Measurements from ENCODE around the gene PLXNA3. TPM values are rescaled to one million over a fixed set of nuclear protein-coding genes. Genes with fewer than 3 reads are reported as not detected.

The PLXNA3 gene
- total RNA-seq, 1 experiment from 2014 or later, result 89.3 TPM

DNA sequence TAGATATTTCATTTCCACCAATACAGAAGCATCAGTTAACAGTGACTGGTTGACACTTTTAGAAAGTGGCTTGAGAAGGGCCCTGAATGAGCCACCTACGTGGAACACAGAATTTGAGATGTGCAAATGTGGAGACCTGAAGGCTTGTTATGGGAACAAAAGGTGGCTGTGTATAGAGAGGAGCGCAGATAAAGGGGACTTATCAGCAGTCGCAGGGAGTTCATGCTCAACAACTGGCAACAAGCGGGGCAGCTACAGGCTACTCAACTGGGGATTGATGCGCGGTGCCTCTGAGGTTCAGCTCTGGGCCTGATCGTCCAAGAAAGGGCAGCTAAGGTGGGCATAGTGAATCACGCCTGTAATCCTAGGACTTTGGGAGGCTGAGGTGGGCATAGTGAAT, 61.3 kb downstream of the PLXNA3 start:
- no peaks in the 10 kb centered on the region for H3K79me2 ChIP-seq (ENCODE audit: insufficient read depth, low read length)
- H3K9ac ChIP-seq (ENCODE audit: low read length), result no peak overlapping the region
- H3K9me3 ChIP-seq (ENCODE audit: control insufficient read depth in 1 of 2, insufficient read depth in 1 of 2, low read depth in 1 of 2, low read length in 2 of 2), result no peaks in the 10 kb centered on the region
- ATAC-seq (no peak), DNase-seq (ENCODE audit: low read depth, low spot score) (no peak)
- peaks cover 5 to 10% of the 10 kb centered on the region in 2 experiments for H3K4me1 ChIP-seq (ENCODE audit: control insufficient read depth in 1 of 2, insufficient read depth in 2 of 2, low read length in 2 of 2)
- H3K27me3 ChIP-seq (ENCODE audit: insufficient read depth, low read length), result no peaks in the 10 kb centered on the region
- H2AFZ ChIP-seq (ENCODE audit: low read depth, low read length, poor library complexity, severe bottlenecking), result no peak overlapping the region
- H3K4me2 ChIP-seq (ENCODE audit: low read length), result no peak overlapping the region
- H4K20me1 ChIP-seq (ENCODE audit: insufficient read depth), result no peaks in the 10 kb centered on the region
- TF ChIP-seq, protein P1, sequence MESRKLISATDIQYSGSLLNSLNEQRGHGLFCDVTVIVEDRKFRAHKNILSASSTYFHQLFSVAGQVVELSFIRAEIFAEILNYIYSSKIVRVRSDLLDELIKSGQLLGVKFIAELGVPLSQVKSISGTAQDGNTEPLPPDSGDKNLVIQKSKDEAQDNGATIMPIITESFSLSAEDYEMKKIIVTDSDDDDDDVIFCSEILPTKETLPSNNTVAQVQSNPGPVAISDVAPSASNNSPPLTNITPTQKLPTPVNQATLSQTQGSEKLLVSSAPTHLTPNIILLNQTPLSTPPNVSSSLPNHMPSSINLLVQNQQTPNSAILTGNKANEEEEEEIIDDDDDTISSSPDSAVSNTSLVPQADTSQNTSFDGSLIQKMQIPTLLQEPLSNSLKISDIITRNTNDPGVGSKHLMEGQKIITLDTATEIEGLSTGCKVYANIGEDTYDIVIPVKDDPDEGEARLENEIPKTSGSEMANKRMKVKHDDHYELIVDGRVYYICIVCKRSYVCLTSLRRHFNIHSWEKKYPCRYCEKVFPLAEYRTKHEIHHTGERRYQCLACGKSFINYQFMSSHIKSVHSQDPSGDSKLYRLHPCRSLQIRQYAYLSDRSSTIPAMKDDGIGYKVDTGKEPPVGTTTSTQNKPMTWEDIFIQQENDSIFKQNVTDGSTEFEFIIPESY (IDR thresholded peaks at IDR 0.05; ENCODE audit: extremely low read depth, insufficient replicate concordance, low read length), result no peak
- TF ChIP-seq EGR1 (IDR thresholded peaks at IDR 0.05; ENCODE audit: low read depth), result no peak
- no peak for TF ChIP-seq POLR2A (IDR thresholded peaks at IDR 0.05; ENCODE audit: borderline replicate concordance, extremely low read depth, insufficient read depth, insufficient read length)
- no peak for TF ChIP-seq POLR2AphosphoS5 (IDR thresholded peaks at IDR 0.05; ENCODE audit: low read depth, low read length)
- TF ChIP-seq EZH2phosphoT487 (IDR thresholded peaks at IDR 0.05; ENCODE audit: borderline replicate concordance), result no peak
- TF ChIP-seq CEBPB (IDR thresholded peaks at IDR 0.05; ENCODE audit: low read depth), result no peak
- no peak for TF ChIP-seq ZFX (IDR thresholded peaks at IDR 0.05)
- TF ChIP-seq TCF7L2 (IDR thresholded peaks at IDR 0.05; ENCODE audit: borderline replicate concordance, extremely low read depth, insufficient read depth, insufficient read length), result no peak
- no peak for TF ChIP-seq ELF1 (IDR thresholded peaks at IDR 0.05; ENCODE audit: borderline replicate concordance, low read depth)
- ChIA-PET CTCF (no interaction called here), POLR2A (no interaction called here), RAD21 (ENCODE audit: low non-redundant PET in 1 of 2, low total read pairs in 2 of 2, uncharacterized antibody in 2 of 2, unreplicated experiment in 2 of 2) (no interaction called here)
- H3K4me3 ChIP-seq (replicated peaks in 1 of 2; ENCODE audit: low read depth in 1 of 2, low read length in 2 of 2), result no peak overlapping the region
- BruUV-seq (replicated peaks), result no TSS peak
- H3K27ac ChIP-seq (ENCODE audit: low read depth, low read length), result no peak overlapping the region
- H3K36me3 ChIP-seq (ENCODE audit: control insufficient read depth in 1 of 2, insufficient read depth in 2 of 2, low read length in 2 of 2), result no peaks in the 10 kb centered on the region
- intact Hi-C loops (cut with micrococcal nuclease), result no loop called here
- no peaks in the 10 kb centered on the region for H3K9me2 ChIP-seq (ENCODE audit: insufficient read depth)
